Ovary (tissue), 9 donors: ENCODE data around the gene ABL1. TPM values are rescaled to one million over a fixed set of nuclear protein-coding genes. Genes with fewer than 3 reads are reported as not detected.

ENCODE experiments used
- DNase-seq, 5 donors: peaks; one replicate each; pipeline ENCODE4 v3.0.0-alpha.2; 2019 to 2020
- H3K27ac ChIP-seq, 2 donors: fragments of 200-600 bp; one replicate each; pipeline versions ENCODE4 v1.5.1 to v1.8.0; 2019 to 2022
- H3K27me3 ChIP-seq: fragments of 200-600 bp; one replicate; pipeline ENCODE4 v1.8.0; 2022
- H3K36me3 ChIP-seq: fragments of 200-600 bp; sonication (generic); one replicate; pipeline ENCODE4 v1.5.1; 2019
- H3K4me1 ChIP-seq: one replicate; pipeline ENCODE4 v1.8.1; 2013; ENCODE audit warnings: mild to moderate bottlenecking, moderate library complexity; ENCODE audit not compliant: insufficient read depth
- H3K4me3 ChIP-seq: fragments of 200-600 bp; sonication (generic); one replicate; pipeline ENCODE4 v1.5.1; 2017
- H3K9me3 ChIP-seq, 2 donors: fragments of 200-600 bp in 1 of 2; sonication (generic) in 1 of 2; one replicate each; pipeline versions ENCODE4 v1.5.1 to v1.8.1; 2013 to 2019; ENCODE audit warnings: mild to moderate bottlenecking in 1 of 2, moderate library complexity in 1 of 2
- EP300 ChIP-seq: sonication (generic); formaldehyde crosslinking; IDR thresholded peaks from one replicate; pipeline ENCODE4 v1.6.1; 2017; ENCODE audit warnings: antibody characterized with exemption
- POLR2A ChIP-seq: fragments of 450-650 bp; IDR thresholded peaks from one replicate; pipeline ENCODE4 v1.6.1; 2017; ENCODE audit warnings: antibody characterized with exemption, mild to moderate bottlenecking, moderate library complexity
- WGBS, 3 donors: extraction: QIAGEN DNeasy Blood & Tissue Kit in 1 of 3; methylation state at CpG; one replicate each; pipeline versions ENCODE4 v1.1.5 to v1.1.7; 2013 to 2017; 5-methylcytosine and 5-hydroxymethylcytosine counted together
- intact Hi-C, 4 donors: fragments of 100-400 bp; cut with DNase I; formaldehyde crosslinking; loops; one replicate each; pipeline versions ENCODE4 v1.11.0 to v1.15.1; 2022 to 2023
- polyA plus RNA-seq, 2 donors: library from polyadenylated mRNA; stranded (reverse); fragments of 200-250 nt in 1 of 2; fragments of 350-450 nt in 1 of 2; fragmentation: Illumina TruSeq in 1 of 2; extraction: RNeasy Lipid Tissue Mini Kit (QIAGEN cat#74804) in 1 of 2; gene quantifications; one replicate each; pipeline ENCODE4 v1.2.3, GENCODE V29; 2013 to 2014
- total RNA-seq, 7 donors: library from RNA; depleted of rRNA in 2 of 7; stranded (reverse); fragments of >200 nt in 2 of 7; fragmentation: NEBNext Ultra II Directional in 3 of 7; extraction: Animal tissue kit (Norgen Biotek cat#: 25700) in 3 of 7; gene quantifications; one replicate each; pipeline versions ENCODE4 v1.1.0 to v1.2.4, GENCODE V29; 2016 to 2023
- TF ChIP-seq, protein P1 (sequence below), 3 donors: fragments of 450-650 bp in 2 of 3; fragments of 200-600 bp in 1 of 3; IDR thresholded peaks; one replicate each; pipeline versions ENCODE4 v1.5.1 to v1.8.0; 2016 to 2022; ENCODE audit warnings: antibody characterized with exemption in 3 of 3, mild to moderate bottlenecking in 1 of 3
- donor health status: DM: no; HTN: no; CAD: no; lungs with moderate emphysema.
- donor health status: DM: no; HTN: no; CAD: no.
- donor health status: Bipolar disorder and iron deficiency.
- donor health status: DM: yes; HTN: yes; CAD: no.
- donor health status: DM: no; HTN: no; CAD: no.
- donor health status: DM: yes; HTN: yes; CAD: no.

The ABL1 gene
- total and polyA plus RNA-seq, 9 donors, result 39.4 to 112 (median 75.1) TPM

DNA sequence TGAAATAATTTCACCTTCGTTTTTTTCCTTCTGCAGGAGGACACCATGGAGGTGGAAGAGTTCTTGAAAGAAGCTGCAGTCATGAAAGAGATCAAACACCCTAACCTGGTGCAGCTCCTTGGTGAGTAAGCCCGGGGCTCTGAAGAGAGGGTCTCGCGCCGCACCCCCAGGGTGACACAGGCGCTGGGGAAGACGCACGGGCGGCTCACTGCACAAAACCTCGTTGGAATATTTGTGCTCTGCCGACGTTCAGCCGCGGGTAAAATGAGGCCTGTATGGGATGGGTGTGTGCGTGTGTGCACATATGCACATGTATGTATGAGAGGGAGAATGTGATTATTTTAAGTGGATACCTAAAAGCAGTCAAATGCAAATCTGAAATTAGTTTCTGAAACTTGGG lies 37.0 kb downstream of the ABL1 start:
- no peaks in the 10 kb centered on the region for H3K36me3 ChIP-seq
- peaks cover 10% of the 10 kb centered on the region for H3K4me1 ChIP-seq
- TF ChIP-seq, protein P1, sequence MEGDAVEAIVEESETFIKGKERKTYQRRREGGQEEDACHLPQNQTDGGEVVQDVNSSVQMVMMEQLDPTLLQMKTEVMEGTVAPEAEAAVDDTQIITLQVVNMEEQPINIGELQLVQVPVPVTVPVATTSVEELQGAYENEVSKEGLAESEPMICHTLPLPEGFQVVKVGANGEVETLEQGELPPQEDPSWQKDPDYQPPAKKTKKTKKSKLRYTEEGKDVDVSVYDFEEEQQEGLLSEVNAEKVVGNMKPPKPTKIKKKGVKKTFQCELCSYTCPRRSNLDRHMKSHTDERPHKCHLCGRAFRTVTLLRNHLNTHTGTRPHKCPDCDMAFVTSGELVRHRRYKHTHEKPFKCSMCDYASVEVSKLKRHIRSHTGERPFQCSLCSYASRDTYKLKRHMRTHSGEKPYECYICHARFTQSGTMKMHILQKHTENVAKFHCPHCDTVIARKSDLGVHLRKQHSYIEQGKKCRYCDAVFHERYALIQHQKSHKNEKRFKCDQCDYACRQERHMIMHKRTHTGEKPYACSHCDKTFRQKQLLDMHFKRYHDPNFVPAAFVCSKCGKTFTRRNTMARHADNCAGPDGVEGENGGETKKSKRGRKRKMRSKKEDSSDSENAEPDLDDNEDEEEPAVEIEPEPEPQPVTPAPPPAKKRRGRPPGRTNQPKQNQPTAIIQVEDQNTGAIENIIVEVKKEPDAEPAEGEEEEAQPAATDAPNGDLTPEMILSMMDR (IDR thresholded peaks at IDR 0.05), result no peak
- no peak for TF ChIP-seq POLR2A
- H3K27me3 ChIP-seq, result no peaks in the 10 kb centered on the region
- no peak overlapping the region for H3K4me3 ChIP-seq
- DNase-seq, result peak in 1 of 5 donors; percentile 29
- no peaks in the 10 kb centered on the region for H3K9me3 ChIP-seq
- intact Hi-C loops, result loop anchor here in 3 of 4 donors (5.0 to 10.0 kb wide), 2 partner anchors 63 to 65 kb away; partner anchors contain the start of gene FIBCD1 (in 3 of the 3)
- WGBS, 3 donors, result 86 to 91% (median 89%) methylated on average over 15 of the region's 15 CpGs
- H3K27ac ChIP-seq, result no peak overlapping the region

- Histone ChIP-seq H3K27me3 (no peaks in the 10 kb centered on the region), H3K4me1 (peaks cover 10% of the 10 kb centered on the region), H3K36me3 (no peaks in the 10 kb centered on the region), H3K4me3 (no peak overlapping the region), H3K9me3 (no peaks in the 10 kb centered on the region), H3K27ac (no peak overlapping the region)
- intact Hi-C loops, result loop anchor here in 3 of 4 donors (5.0 to 10.0 kb wide), 2 partner anchors 62 to 65 kb away; partner anchors contain the start of gene FIBCD1 (in 3 of the 3)
- WGBS, 3 donors, result 71 to 80% (median 75%) methylated on average over 9 of the region's 9 CpGs
- no peak for DNase-seq
- TF ChIP-seq EP300 (no peak), POLR2A (no peak)
- TF ChIP-seq, protein P1 (IDR thresholded peaks at IDR 0.05), result no peak
Measured at GRCh38 chr9:130872508-130872907, 37.5 kb downstream of the ABL1 start.

- H3K36me3 ChIP-seq, result no peaks in the 10 kb centered on the region
- 73 to 80% (median 79%) methylated on average over 15 of the region's 15 CpGs for WGBS, 3 donors
- intact Hi-C loops, result loop anchor here in 3 of 4 donors (5.0 to 10.0 kb wide), 2 partner anchors 62 to 64 kb away; partner anchors contain the start of gene FIBCD1 (in 3 of the 3)
Measured at GRCh38 chr9:130872912-130873503, 38.0 kb downstream of the ABL1 start.

DNA sequence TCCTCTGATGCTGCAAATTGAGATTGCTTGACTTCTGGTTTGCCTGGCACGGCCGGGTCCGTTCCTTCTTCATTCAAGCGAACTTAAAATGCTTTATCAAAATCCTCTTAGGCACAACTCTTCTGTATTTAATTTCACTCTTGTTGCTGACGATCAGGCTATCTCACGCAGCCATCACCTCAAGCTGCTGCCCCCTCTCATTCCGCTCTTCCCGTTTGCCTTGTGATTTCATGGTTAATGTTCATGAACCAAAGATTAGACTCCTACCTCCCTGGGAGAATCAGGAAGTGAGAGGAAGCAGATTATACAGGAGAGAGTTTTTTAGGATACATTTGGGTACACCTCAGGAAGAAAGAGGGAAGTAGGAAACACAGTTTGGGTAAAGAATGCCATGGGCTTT lies 38.9 kb downstream of the ABL1 start:
- H3K4me3 ChIP-seq, result no peak overlapping the region
- WGBS, 3 donors, result 82 to 86% (median 83%) methylated on average over 8 of the region's 8 CpGs
- H3K27me3 ChIP-seq, result no peaks in the 10 kb centered on the region
- H3K4me1 ChIP-seq, result peaks cover 10% of the 10 kb centered on the region
- no peak overlapping the region for H3K27ac ChIP-seq
- H3K36me3 ChIP-seq, result no peaks in the 10 kb centered on the region
- H3K9me3 ChIP-seq, result no peaks in the 10 kb centered on the region
- intact Hi-C loops, result loop anchor here in 3 of 4 donors (5.0 to 10.0 kb wide), 2 partner anchors 61 to 63 kb away; partner anchors contain the start of gene FIBCD1 (in 3 of the 3)
- DNase-seq, result peak in 1 of 5 donors; percentile 1
- TF ChIP-seq, protein P1 (IDR thresholded peaks at IDR 0.05), result no peak
- TF ChIP-seq POLR2A, result no peak
- no peak for TF ChIP-seq EP300

More at GRCh38 chr9:130872912-130873503, 38.0 kb downstream of the ABL1 start:
- peak in 1 of 5 donors; percentile 44 for DNase-seq
- TF ChIP-seq, protein P1 (IDR thresholded peaks at IDR 0.05), result no peak
- Histone ChIP-seq H3K27ac (no peak overlapping the region), H3K9me3 (no peaks in the 10 kb centered on the region), H3K4me3 (no peak overlapping the region), H3K4me1 (peaks cover 10% of the 10 kb centered on the region), H3K27me3 (no peaks in the 10 kb centered on the region)
